ENCODE data around the gene NOL4L.

NOL4L gene

GRCh38 chr20:32514760-32515159 lies 70.4 kb downstream of the NOL4L start:
- Histone ChIP-seq H3K36me3 (ENCODE audit: low read length) (no peaks in the 10 kb centered on the region), H4K20me1 (ENCODE audit: low read depth, low read length) (no peaks in the 10 kb centered on the region), H3F3A (ENCODE audit: insufficient read depth) (no peaks in the 10 kb centered on the region), H3K9ac (ENCODE audit: low read length) (no peak overlapping the region), H2AFZ (ENCODE audit: low read depth, low read length, severe bottlenecking) (no peak overlapping the region), H3K4me2 (ENCODE audit: low read depth, low read length, poor library complexity, severe bottlenecking) (no peak overlapping the region), H3K27ac (ENCODE audit: low read depth, low read length) (no peak overlapping the region), H3K9me3 (ENCODE audit: insufficient read depth, low read length) (no peaks in the 10 kb centered on the region), H3K79me2 (ENCODE audit: insufficient read depth, low read length) (no peaks in the 10 kb centered on the region), H3K27me3 (ENCODE audit: low read length) (no peaks in the 10 kb centered on the region), H3K9me2 (replicated peaks; ENCODE audit: insufficient read depth, low read length) (no peaks in the 10 kb centered on the region), H3K4me3 (ENCODE audit: insufficient read depth, low read length, poor library complexity, severe bottlenecking) (no peak overlapping the region)
- TF ChIP-seq EZH2phosphoT487 (conservative IDR thresholded peaks at IDR 0.05; ENCODE audit: low read length) (no peak), CTCF (IDR thresholded peaks at IDR 0.05; ENCODE audit: insufficient read depth, low read length, poor library complexity, severe bottlenecking) (no peak)

DNA sequence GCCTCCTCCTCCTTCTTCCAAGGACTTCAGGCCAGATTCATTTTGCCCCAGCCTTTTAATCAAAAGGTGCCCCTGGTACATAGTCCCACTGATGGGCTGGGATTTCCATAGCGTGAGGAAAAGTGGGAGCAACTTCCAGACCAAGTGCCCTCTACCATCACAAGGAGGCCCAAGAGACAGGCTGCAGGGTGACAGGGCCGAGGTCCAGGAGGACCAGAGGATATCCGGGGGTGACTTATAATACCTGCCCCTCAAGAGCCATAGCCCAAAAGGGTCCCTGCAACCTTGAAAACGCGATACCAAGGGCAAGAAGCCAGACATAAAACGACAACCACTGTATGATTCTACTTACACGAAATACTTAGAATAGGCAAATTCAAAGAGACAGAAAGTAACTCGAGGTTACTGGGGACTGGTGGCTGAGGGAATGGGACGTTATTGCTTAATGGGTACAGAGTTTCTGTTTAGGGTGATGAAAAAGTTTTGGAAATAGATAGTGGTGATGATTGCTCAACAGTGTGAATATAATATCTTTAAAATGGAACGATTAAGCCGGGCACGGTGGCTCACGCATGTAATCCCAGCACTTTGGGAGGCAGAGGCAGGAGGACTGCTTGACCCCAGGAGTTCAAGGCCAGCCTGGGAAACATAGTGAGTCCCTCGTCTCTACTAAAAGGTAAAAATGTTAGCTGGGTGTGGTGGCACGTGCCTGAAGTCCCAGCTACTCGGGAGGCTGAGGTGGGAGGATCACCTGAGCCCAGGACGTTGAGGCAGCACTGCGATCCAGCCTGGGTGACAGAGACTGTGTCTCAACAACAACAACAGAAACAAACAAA lies 71.9 kb downstream of the NOL4L start:
- Histone ChIP-seq H3K9ac (ENCODE audit: low read length) (no peak overlapping the region), H4K20me1 (ENCODE audit: low read depth, low read length) (no peaks in the 10 kb centered on the region), H3K4me2 (ENCODE audit: low read depth, low read length, poor library complexity, severe bottlenecking) (no peak overlapping the region), H2AFZ (ENCODE audit: low read depth, low read length, severe bottlenecking) (no peak overlapping the region), H3K27me3 (ENCODE audit: low read length) (no peaks in the 10 kb centered on the region), H3K4me3 (ENCODE audit: insufficient read depth, low read length, poor library complexity, severe bottlenecking) (no peak overlapping the region), H3F3A (ENCODE audit: insufficient read depth) (no peaks in the 10 kb centered on the region), H3K36me3 (ENCODE audit: low read length) (no peaks in the 10 kb centered on the region), H3K9me3 (ENCODE audit: insufficient read depth, low read length) (no peaks in the 10 kb centered on the region), H3K9me2 (replicated peaks; ENCODE audit: insufficient read depth, low read length) (no peaks in the 10 kb centered on the region), H3K79me2 (ENCODE audit: insufficient read depth, low read length) (no peaks in the 10 kb centered on the region), H3K27ac (ENCODE audit: low read depth, low read length) (no peak overlapping the region)
- TF ChIP-seq EZH2phosphoT487 (conservative IDR thresholded peaks at IDR 0.05; ENCODE audit: low read length): no peak
- no peak for TF ChIP-seq CTCF (IDR thresholded peaks at IDR 0.05; ENCODE audit: insufficient read depth, low read length, poor library complexity, severe bottlenecking)

DNA sequence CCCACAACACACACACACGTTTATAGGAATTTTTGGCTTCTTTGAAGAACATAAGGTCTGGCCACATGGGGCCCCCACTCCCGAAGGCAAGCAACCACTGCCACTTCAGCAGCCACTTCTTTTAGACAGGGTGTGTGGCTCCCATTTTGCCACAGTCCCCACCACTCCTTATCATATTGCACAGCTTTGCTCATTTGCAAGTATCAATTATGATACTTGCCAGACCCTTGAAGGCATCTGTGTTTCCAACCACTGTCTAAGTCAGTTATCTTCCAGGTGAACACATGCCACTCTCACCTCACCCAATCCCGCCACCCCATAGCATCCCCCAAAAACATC lies 73.1 kb downstream of the NOL4L start:
- no peaks in the 10 kb centered on the region for H3F3A ChIP-seq (ENCODE audit: insufficient read depth)
- no peak for TF ChIP-seq EZH2phosphoT487 (conservative IDR thresholded peaks at IDR 0.05; ENCODE audit: low read length)
- TF ChIP-seq CTCF (IDR thresholded peaks at IDR 0.05; ENCODE audit: insufficient read depth, low read length, poor library complexity, severe bottlenecking): no peak
- no peaks in the 10 kb centered on the region for H3K27me3 ChIP-seq (ENCODE audit: low read length)
- H2AFZ ChIP-seq (ENCODE audit: low read depth, low read length, severe bottlenecking): no peak overlapping the region
- H3K36me3 ChIP-seq (ENCODE audit: low read length): no peaks in the 10 kb centered on the region
- no peak overlapping the region for H3K4me2 ChIP-seq (ENCODE audit: low read depth, low read length, poor library complexity, severe bottlenecking)
- no peaks in the 10 kb centered on the region for H3K79me2 ChIP-seq (ENCODE audit: insufficient read depth, low read length)
- H3K9me2 ChIP-seq (replicated peaks; ENCODE audit: insufficient read depth, low read length): no peaks in the 10 kb centered on the region
- no peak overlapping the region for H3K27ac ChIP-seq (ENCODE audit: low read depth, low read length)
- H3K4me3 ChIP-seq (ENCODE audit: insufficient read depth, low read length, poor library complexity, severe bottlenecking): no peak overlapping the region
- no peaks in the 10 kb centered on the region for H3K9me3 ChIP-seq (ENCODE audit: insufficient read depth, low read length)
- no peaks in the 10 kb centered on the region for H4K20me1 ChIP-seq (ENCODE audit: low read depth, low read length)
- H3K9ac ChIP-seq (ENCODE audit: low read length): no peak overlapping the region
